CD4-positive, alpha-beta T cell treated with Interleukin-15 for 4 hours (primary cell): Measurements from ENCODE around the gene CLIC1.

Experiments used
- DNase-seq: peaks from one replicate; pipeline ENCODE4 v3.0.0-alpha.2; 2020; ENCODE audit warnings: low spot score

Gene CLIC1

GRCh38 chr6:31768363-31769257, 32.3 kb upstream of the CLIC1 start:
- no peak for DNase-seq

GRCh38 chr6:31767096-31767645, 30.8 kb upstream of the CLIC1 start:
- no peak for DNase-seq

GRCh38 chr6:31765910-31766794, 29.8 kb upstream of the CLIC1 start:
- no peak for DNase-seq

- no peak for DNase-seq
Observed at GRCh38 chr6:31765559-31765909, 29.2 kb upstream of the CLIC1 start.

GRCh38 chr6:31764198-31764597, 27.9 kb upstream of the CLIC1 start:
- no peak for DNase-seq

- DNase-seq, result no peak
Observed at GRCh38 chr6:31763619-31763940, 27.2 kb upstream of the CLIC1 start.

GRCh38 chr6:31762878-31763618, 26.7 kb upstream of the CLIC1 start:
- no peak for DNase-seq

GRCh38 chr6:31762356-31762755, 26.0 kb upstream of the CLIC1 start, which contains the start of gene SAPCD1:
Gene SAPCD1 (plus strand): TSS chr6:31762656. CDS start chr6:31763055, 399 bp downstream.
- DNase-seq, result no peak

GRCh38 chr6:31761343-31761742, 25.0 kb upstream of the CLIC1 start:
- DNase-seq, result no peak

GRCh38 chr6:31760790-31761189, 24.5 kb upstream of the CLIC1 start:
- DNase-seq, result no peak

GRCh38 chr6:31758281-31758680, 22.0 kb upstream of the CLIC1 start:
- no peak for DNase-seq

GRCh38 chr6:31752739-31753319, 16.5 kb upstream of the CLIC1 start:
- DNase-seq, result no peak

GRCh38 chr6:31750411-31751022, 14.2 kb upstream of the CLIC1 start:
- DNase-seq, result no peak

GRCh38 chr6:31749301-31750036, 13.1 kb upstream of the CLIC1 start:
- no peak for DNase-seq

- DNase-seq, result no peak
Observed at GRCh38 chr6:31744422-31744821, 8.1 kb upstream of the CLIC1 start.

- no peak for DNase-seq
Observed at GRCh38 chr6:31742894-31743293, 6.6 kb upstream of the CLIC1 start.

GRCh38 chr6:31741815-31742214, 5.5 kb upstream of the CLIC1 start:
- DNase-seq, result no peak

GRCh38 chr6:31740397-31741223, 4.3 kb upstream of the CLIC1 start:
- no peak for DNase-seq

GRCh38 chr6:31739639-31740396, 3.5 kb upstream of the CLIC1 start, which contains the start of gene MSH5:
Gene MSH5 (plus strand): TSS chr6:31740005. CDS start chr6:31740467, 462 bp downstream.
- DNase-seq, result peak; percentile 96
